Measurements from ENCODE around the gene CCL26.
"Not testable (repeated sequence)": the region's sequence is repeated elsewhere in the genome, so short reads cannot be mapped to it uniquely, and the experiment has no call there.

CCL26 gene

GRCh38 chr7:75773958-75774357, 1.9 kb upstream of the CCL26 start:
- H3K4me1 ChIP-seq (ENCODE audit: control insufficient read depth, insufficient read depth, low read length); H3K4me3 ChIP-seq (ENCODE audit: low read depth, low read length); H3K9me3 ChIP-seq (ENCODE audit: control insufficient read depth, insufficient read depth, low read depth, low read length); H3K27ac ChIP-seq (ENCODE audit: extremely low read depth, low read depth, low read length); POLR2A ChIA-PET; H3K36me3 ChIP-seq (ENCODE audit: control insufficient read depth in 2 of 2, insufficient read depth in 1 of 2, low read length in 2 of 2): not testable (repeated sequence)
- TF ChIP-seq ZNF664 (tag by site-specific recombination; IDR thresholded peaks at IDR 0.05): peak; percentile 57; the same call in 1 of the 2 replicates
- CTCF ChIA-PET: interaction anchor here (0.7 kb wide), 2 partner anchors 92 to 246 kb away, joined by 3 read pairs; no protein-coding TSS in a partner anchor

- Histone ChIP-seq H3K4me3 (ENCODE audit: low read depth, low read length) (no peak overlapping the region), H3K36me3 (ENCODE audit: control insufficient read depth in 2 of 2, insufficient read depth in 1 of 2, low read length in 2 of 2) (no peaks in the 10 kb centered on the region), H3K27ac (ENCODE audit: extremely low read depth, low read depth, low read length) (no peak overlapping the region), H3K9me3 (ENCODE audit: control insufficient read depth, insufficient read depth, low read depth, low read length) (no peaks in the 10 kb centered on the region), H3K4me1 (ENCODE audit: control insufficient read depth, insufficient read depth, low read length) (no peaks in the 10 kb centered on the region)
- ChIA-PET CTCF (interaction anchor here (1.9 kb wide), 1 partner anchor 9 kb away, joined by 8 read pairs; no protein-coding TSS in a partner anchor), POLR2A (no interaction called here)
- peak; percentile 48; the same call in 1 of the 2 replicates for TF ChIP-seq SP7 (tag by site-specific recombination; IDR thresholded peaks at IDR 0.05)
- no peak for TF ChIP-seq KLF16 (tag by site-specific recombination; IDR thresholded peaks at IDR 0.05)
Observed at GRCh38 chr7:75771224-75771623, 787 bp downstream of the CCL26 start.

- H3K9me3 ChIP-seq (ENCODE audit: control insufficient read depth, insufficient read depth, low read depth, low read length): no peaks in the 10 kb centered on the region
- no peak for TF ChIP-seq ZNF837 (tag by site-specific recombination; IDR thresholded peaks at IDR 0.05)
- no peak for TF ChIP-seq KLF16 (tag by site-specific recombination; IDR thresholded peaks at IDR 0.05)
- TF ChIP-seq ZNF654 (tag by site-specific recombination; IDR thresholded peaks at IDR 0.05; ENCODE audit: low read depth): peak; percentile 86
- no peak for TF ChIP-seq PRDM4 (tag by site-specific recombination; IDR thresholded peaks at IDR 0.05)
- TF ChIP-seq ZNF660 (tag by site-specific recombination; IDR thresholded peaks at IDR 0.05): 0 out of 2 replicates have a peak, but pooled peaks have one; percentile 27
- TF ChIP-seq ZBTB17 (tag by site-specific recombination; IDR thresholded peaks at IDR 0.05): 0 out of 2 replicates have a peak, but pooled peaks have one; percentile 22
- POLR2A ChIA-PET: no interaction called here
- CTCF ChIA-PET: interaction anchor here (0.6 to 2.1 kb wide), 18 partner anchors 10 to 389 kb away, joined by 3 to 8 read pairs (median 3); partner anchors contain the start of gene CCL26
- no peak overlapping the region for H3K27ac ChIP-seq (ENCODE audit: extremely low read depth, low read depth, low read length)
- no peak overlapping the region for H3K4me3 ChIP-seq (ENCODE audit: low read depth, low read length)
- H3K36me3 ChIP-seq (ENCODE audit: control insufficient read depth in 2 of 2, insufficient read depth in 1 of 2, low read length in 2 of 2): no peaks in the 10 kb centered on the region
- H3K4me1 ChIP-seq (ENCODE audit: control insufficient read depth, insufficient read depth, low read length): no peaks in the 10 kb centered on the region
Observed at GRCh38 chr7:75762350-75762917, 9.6 kb downstream of the CCL26 start.

GRCh38 chr7:75761801-75762200, 10.2 kb downstream of the CCL26 start:
- H3K36me3 ChIP-seq (ENCODE audit: control insufficient read depth in 2 of 2, insufficient read depth in 1 of 2, low read length in 2 of 2); H3K9me3 ChIP-seq (ENCODE audit: control insufficient read depth, insufficient read depth, low read depth, low read length); H3K4me3 ChIP-seq (ENCODE audit: low read depth, low read length); POLR2A ChIA-PET; H3K4me1 ChIP-seq (ENCODE audit: control insufficient read depth, insufficient read depth, low read length); H3K27ac ChIP-seq (ENCODE audit: extremely low read depth, low read depth, low read length): not testable (repeated sequence)
- TF ChIP-seq ZNF146 (tag by site-specific recombination; IDR thresholded peaks at IDR 0.05): peak; percentile 43
- CTCF ChIA-PET: interaction anchor here (0.6 to 2.1 kb wide), 16 partner anchors 10 to 326 kb away, joined by 3 to 8 read pairs (median 4); partner anchors contain the start of gene CCL26

- H3K4me3 ChIP-seq (ENCODE audit: low read depth, low read length): no peak overlapping the region
- ChIA-PET CTCF (no interaction called here), POLR2A (no interaction called here)
- H3K4me1 ChIP-seq (ENCODE audit: control insufficient read depth, insufficient read depth, low read length): no peaks in the 10 kb centered on the region
- no peaks in the 10 kb centered on the region for H3K36me3 ChIP-seq (ENCODE audit: control insufficient read depth in 2 of 2, insufficient read depth in 1 of 2, low read length in 2 of 2)
- H3K9me3 ChIP-seq (ENCODE audit: control insufficient read depth, insufficient read depth, low read depth, low read length): no peaks in the 10 kb centered on the region
- H3K27ac ChIP-seq (ENCODE audit: extremely low read depth, low read depth, low read length): no peak overlapping the region
- TF ChIP-seq ZBTB10 (tag by site-specific recombination; IDR thresholded peaks at IDR 0.05): no peak
Observed at GRCh38 chr7:75758491-75758890, 13.5 kb downstream of the CCL26 start.

Data from HEK293 (cell line).